ENCODE measurements around the gene GALNT10.

DNA sequence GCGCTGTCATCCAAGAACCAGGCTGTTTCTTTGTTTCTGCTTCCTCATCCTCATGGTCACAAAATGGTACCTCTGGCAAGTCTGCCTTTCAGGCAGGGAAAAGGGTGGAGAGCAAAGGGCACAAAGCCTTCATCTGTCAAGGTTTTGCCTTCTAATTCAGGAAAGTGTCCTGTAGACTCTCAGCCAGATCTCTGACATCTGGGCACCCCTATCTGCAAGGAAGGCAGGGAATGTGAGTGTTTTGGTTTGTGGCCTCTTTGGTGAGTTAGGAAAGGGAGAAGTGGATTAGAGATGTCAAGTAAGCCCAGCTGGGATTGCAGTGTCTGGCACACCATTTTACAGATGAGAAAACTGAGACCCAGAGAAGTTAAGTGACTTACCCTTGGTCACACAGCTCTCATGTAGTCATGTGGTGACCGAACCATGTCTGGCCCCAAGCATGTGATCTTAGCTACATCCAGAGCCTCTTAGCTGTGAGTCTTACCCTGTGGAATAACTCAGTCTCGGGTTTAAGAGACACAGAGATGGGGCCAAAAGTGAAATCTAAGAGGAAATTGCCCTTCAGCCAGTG is 139.6 kb downstream of the GALNT10 start:
- TF ChIP-seq CTCF (IDR thresholded peaks at IDR 0.05) (no peak), EZH2 (IDR thresholded peaks at IDR 0.05) (no peak)
